Astrocyte (in vitro differentiated cells and primary cell): ENCODE measurements around the gene SCARF2.

Experiments
- EZH2 ChIP-seq: IDR thresholded peaks from 2 replicates; pipeline ENCODE4 v1.6.1; 2012; ENCODE audit warnings: mild to moderate bottlenecking, low read length, inconsistent platforms; ENCODE audit not compliant: insufficient read depth
- TF ChIP-seq, protein P1 (sequence below): IDR thresholded peaks from 2 replicates; pipeline ENCODE4 v1.5.1; 2011; ENCODE audit warnings: low read depth, mild to moderate bottlenecking, inconsistent platforms, low read length, moderate library complexity; ENCODE audit not compliant: insufficient read depth

DNA sequence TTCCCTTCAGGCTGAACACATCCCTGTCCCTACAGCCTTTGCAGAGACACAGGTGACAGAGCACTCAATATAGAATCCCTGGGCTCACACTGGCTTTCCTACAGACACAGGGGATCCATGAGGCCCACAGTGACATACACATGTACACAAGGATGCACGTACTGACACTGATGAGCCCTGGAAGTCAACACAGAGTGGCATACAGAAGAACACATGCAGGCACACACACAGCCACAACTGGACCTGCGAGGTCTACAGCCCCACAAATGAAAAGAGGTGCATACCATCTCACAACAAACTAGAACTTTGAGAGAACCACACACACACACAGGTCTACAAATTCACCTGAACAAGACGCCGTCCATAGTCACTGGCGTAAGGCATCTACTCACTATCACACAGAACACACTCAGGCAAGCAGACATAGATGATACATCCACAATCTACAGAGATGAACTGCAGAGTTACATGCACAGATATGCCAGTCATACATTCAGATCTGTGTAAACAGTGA, 47.2 kb downstream of the SCARF2 start:
- TF ChIP-seq, protein P1, sequence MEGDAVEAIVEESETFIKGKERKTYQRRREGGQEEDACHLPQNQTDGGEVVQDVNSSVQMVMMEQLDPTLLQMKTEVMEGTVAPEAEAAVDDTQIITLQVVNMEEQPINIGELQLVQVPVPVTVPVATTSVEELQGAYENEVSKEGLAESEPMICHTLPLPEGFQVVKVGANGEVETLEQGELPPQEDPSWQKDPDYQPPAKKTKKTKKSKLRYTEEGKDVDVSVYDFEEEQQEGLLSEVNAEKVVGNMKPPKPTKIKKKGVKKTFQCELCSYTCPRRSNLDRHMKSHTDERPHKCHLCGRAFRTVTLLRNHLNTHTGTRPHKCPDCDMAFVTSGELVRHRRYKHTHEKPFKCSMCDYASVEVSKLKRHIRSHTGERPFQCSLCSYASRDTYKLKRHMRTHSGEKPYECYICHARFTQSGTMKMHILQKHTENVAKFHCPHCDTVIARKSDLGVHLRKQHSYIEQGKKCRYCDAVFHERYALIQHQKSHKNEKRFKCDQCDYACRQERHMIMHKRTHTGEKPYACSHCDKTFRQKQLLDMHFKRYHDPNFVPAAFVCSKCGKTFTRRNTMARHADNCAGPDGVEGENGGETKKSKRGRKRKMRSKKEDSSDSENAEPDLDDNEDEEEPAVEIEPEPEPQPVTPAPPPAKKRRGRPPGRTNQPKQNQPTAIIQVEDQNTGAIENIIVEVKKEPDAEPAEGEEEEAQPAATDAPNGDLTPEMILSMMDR = no peak
- TF ChIP-seq EZH2 = no peak
